ENCODE results near the gene MRPS34.

The MRPS34 gene

DNA sequence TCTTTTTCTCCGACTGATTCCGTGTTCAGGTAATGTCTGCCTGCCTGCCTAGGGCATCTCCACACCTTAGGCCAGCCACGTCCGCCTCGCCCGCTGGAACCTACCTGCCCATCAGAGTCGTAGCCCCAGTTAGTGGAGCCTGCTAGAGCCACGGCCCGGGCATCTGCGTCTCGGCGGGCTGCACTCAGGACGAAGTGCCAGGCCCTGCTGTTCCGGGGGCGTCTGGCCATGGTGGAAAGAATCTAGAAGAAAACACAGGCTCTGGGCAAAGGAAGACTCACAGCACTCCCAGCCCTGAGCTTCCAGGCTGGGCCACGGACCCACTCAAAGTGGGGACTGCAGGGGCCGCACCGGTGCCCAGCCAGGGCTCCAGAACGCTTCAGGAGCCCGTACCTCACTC, 8.3 kb upstream of the MRPS34 start:
- peak; percentile 1 for DNase-seq
- Mint-ChIP-seq H3K36me3 (ENCODE audit: low read depth) (peaks cover 4% of the 10 kb centered on the region), H3K27me3 (ENCODE audit: low read depth, poor library complexity) (no peaks in the 10 kb centered on the region), H3K27ac (no peak overlapping the region), H3K4me1 (peaks cover 27% of the 10 kb centered on the region), H3K9me3 (no peaks in the 10 kb centered on the region), H3K4me3 (peak overlapping the region; percentile 88)
- TF ChIP-seq, protein P1, sequence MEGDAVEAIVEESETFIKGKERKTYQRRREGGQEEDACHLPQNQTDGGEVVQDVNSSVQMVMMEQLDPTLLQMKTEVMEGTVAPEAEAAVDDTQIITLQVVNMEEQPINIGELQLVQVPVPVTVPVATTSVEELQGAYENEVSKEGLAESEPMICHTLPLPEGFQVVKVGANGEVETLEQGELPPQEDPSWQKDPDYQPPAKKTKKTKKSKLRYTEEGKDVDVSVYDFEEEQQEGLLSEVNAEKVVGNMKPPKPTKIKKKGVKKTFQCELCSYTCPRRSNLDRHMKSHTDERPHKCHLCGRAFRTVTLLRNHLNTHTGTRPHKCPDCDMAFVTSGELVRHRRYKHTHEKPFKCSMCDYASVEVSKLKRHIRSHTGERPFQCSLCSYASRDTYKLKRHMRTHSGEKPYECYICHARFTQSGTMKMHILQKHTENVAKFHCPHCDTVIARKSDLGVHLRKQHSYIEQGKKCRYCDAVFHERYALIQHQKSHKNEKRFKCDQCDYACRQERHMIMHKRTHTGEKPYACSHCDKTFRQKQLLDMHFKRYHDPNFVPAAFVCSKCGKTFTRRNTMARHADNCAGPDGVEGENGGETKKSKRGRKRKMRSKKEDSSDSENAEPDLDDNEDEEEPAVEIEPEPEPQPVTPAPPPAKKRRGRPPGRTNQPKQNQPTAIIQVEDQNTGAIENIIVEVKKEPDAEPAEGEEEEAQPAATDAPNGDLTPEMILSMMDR (IDR thresholded peaks at IDR 0.05), result no peak

DNA sequence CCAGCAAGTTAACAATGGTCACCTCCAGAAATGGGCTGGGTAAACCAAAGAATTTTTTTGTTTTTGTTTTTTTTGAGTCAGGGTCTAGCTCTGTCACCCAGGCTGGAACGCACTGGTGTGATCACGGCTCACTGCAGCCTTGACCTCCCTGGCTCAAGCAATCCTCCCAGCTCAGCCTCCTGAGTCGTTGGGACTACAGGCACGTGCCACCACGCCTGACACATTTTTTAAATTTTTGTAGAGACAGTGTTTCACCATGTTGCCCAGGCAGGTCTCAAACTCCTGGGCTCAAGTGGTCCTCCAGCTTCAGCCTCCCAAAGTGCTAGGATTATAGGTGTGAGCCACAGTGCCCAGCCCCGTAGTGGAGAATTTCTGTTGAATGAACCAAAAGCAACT, 7.7 kb upstream of the MRPS34 start:
- Mint-ChIP-seq H3K27ac (no peak overlapping the region), H3K27me3 (ENCODE audit: low read depth, poor library complexity) (no peaks in the 10 kb centered on the region), H3K4me1 (peaks cover 27% of the 10 kb centered on the region), H3K36me3 (ENCODE audit: low read depth) (peaks cover 4% of the 10 kb centered on the region), H3K4me3 (peak overlapping the region; percentile 88), H3K9me3 (no peaks in the 10 kb centered on the region)
- TF ChIP-seq, protein P1 (IDR thresholded peaks at IDR 0.05), result no peak
- no peak for DNase-seq

DNA sequence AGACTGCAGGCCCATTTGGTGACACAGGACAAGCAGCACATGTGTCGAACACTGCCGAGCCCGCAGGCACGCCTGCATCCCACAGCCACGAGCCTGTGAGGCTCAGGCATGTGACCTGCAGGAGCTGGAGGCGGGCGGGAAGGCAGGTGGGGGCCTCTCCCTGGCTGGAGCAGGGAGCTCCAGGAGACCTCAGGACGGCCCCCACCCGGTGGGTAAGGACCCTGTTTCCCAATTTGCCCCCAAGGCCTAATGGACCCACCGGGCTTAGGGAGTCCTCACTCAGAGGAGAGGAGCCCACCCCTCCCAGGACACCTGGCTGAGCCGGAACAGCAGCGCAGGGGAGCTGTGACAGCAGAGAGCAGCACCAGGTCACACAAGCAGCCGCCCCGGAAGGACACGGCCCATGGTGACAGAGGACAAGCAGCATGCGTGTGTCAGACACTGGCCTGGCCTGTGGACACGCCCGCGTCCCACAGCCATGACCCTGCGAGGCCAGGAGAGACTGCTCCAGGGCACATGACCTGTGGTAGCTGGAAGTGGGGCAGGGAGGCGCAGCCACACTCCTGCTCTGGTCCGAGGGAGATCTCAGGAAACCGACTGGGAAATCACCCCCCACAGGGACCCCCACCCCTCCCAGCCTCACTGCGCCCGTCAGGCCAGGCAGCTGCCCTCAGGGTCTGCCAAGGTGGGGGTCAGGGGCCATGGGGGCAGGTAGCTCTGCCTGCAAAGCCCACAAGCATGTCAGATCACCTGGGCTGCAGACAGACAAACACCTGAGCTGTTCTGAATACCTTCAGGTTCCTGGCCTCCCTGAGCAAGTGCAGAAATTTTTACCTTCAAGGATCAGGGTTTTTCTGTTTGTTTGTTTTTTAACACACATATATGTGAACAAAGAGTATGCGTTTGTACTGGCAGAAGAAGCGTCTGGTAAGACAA, 7.1 kb upstream of the MRPS34 start:
- Mint-ChIP-seq H3K4me1 (peaks cover 24% of the 10 kb centered on the region), H3K4me3 (peak overlapping the region; percentile 88), H3K9me3 (no peaks in the 10 kb centered on the region), H3K27me3 (ENCODE audit: low read depth, poor library complexity) (no peaks in the 10 kb centered on the region), H3K36me3 (ENCODE audit: low read depth) (peaks cover 4% of the 10 kb centered on the region), H3K27ac (no peak overlapping the region)
- TF ChIP-seq, protein P1 (IDR thresholded peaks at IDR 0.05), result no peak
- DNase-seq, result no peak

DNA sequence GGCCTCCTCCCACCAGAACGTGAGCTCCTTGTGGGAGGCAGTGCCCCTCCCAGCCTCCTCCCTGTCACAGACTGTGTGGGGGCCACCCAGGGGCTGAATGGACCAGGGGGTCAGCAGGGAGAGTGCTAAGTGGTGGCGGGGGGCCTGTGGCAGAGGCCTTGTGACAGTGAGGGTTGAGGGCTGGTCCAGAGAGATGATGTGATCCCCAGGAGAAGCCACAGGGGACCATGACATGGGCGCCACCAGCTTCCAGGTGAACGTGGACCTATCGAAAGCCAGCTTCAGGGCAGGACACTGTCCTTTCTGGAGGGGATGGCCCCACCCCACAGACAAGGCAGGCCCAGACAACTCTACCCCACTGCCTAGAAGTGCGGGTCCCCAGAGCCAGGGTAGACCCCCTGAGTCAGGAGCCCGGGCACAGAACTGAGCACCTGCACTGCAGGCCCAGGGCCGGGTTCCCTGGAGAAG, 6.3 kb upstream of the MRPS34 start:
- Mint-ChIP-seq H3K36me3 (ENCODE audit: low read depth) (peaks cover 4% of the 10 kb centered on the region), H3K4me3 (no peak overlapping the region), H3K9me3 (no peaks in the 10 kb centered on the region), H3K4me1 (peaks cover 23% of the 10 kb centered on the region), H3K27ac (peak overlapping the region; percentile 24), H3K27me3 (ENCODE audit: low read depth, poor library complexity) (no peaks in the 10 kb centered on the region)
- TF ChIP-seq, protein P1 (IDR thresholded peaks at IDR 0.05), result no peak
- DNase-seq, result no peak

DNA sequence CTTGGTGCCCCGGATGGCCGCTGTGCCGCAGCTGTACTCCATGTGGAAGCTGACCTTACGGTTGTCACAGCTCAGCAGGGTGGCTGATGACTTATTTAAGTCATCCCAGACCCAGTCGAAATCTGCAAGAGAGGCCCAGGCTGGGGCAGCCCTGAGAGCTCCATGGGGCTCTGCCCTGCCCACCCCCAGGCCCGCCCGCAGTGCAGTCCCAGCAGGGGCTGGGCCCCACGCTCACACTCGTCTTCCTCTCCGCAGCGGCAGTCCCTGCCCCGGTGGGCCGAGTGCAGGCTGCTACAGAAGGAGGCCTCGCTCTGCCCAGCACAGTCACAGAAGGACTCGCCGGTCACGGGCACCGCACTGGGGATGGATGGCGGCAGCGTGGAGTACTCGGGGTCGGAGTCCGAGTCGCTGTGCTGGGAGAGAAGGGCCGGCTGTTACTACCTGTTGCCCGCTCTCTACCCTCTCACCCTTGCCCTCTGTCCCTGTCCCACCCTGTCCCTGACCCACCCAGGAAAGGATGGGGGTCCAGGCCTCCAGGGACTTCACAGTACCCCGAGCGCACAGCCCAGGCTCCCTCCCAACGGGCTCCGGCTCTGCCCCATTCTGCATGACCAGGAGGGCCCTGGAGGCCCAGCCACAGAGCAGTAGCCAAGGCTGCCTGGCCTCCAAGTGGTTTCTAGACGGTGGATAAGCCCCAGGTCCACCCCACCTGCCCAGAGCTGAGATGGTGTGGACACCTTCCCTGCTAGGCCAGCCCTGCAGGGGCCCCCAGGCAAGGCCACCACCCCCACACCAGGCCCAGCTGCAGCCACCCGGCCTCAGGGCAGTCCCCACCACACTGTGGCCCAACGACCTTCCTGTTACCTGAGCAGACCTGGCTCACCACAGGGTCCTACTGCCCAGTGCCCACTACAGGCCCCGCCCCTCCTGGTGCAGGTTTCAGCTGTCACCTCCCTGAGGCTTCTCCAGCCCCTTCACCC, 5.6 kb upstream of the MRPS34 start:
- peak overlapping the region; percentile 24 for H3K27ac Mint-ChIP-seq
- H3K4me1 Mint-ChIP-seq, result peaks cover 20% of the 10 kb centered on the region
- H3K4me3 Mint-ChIP-seq, result no peak overlapping the region
- no peaks in the 10 kb centered on the region for H3K9me3 Mint-ChIP-seq
- H3K36me3 Mint-ChIP-seq (ENCODE audit: low read depth), result peaks cover 4% of the 10 kb centered on the region
- no peaks in the 10 kb centered on the region for H3K27me3 Mint-ChIP-seq (ENCODE audit: low read depth, poor library complexity)
- peak; percentile 5 for DNase-seq
- TF ChIP-seq, protein P1 (IDR thresholded peaks at IDR 0.05), result no peak
